ENCODE measurements around the gene ZNF84.
A peak's percentile ranks its signal among the peaks of the same experiment; 100 is the strongest.

Gene ZNF84

DNA sequence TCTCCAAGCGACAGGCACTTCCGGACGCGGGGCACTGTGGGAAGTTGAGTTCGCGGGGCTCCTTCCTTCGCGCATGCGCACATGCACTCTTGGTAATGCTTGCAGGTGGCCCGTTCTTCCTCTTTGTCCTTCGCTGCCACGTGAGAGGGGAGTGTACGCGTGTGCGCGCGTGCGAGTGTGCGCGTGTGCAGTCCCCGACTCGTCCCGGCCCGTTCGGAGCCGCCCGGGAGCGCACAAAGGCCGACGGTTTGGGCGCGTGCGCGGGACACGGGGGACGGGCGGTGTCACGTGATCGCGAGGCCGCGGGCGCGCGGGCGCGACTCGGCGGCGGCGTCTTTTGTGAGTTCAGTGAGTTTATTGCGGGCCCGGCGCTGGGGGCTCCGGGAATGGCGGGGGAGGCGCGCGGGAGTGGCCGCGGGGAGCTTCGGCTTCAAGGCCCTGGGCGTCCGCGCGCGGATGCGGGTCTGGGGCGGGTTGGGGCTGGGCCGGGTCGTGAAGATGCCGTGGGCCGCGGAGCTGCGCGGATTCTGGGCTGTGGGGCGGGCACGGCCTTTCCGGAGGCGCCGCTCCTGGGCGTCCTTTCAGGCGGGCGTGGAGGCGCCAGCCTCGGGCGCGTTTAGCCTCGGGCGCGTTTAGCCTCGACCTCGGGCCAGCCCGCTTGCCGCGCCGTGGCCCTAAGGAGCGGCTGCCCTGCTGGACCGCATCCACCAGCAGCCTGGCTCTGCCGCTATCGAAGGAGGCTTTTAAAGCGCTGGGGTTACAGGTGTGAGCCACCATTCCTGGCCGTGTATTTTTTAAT is at the start of gene ZNF84:
TSS of gene ZNF84 (plus strand) at position 303 of the 799 bp plus-strand sequence. CDS start 3,959 bp downstream, outside the sequence.
- DNase-seq (ENCODE audit: low read depth in 2 of 2): peak; percentile 95 to 97

DNA sequence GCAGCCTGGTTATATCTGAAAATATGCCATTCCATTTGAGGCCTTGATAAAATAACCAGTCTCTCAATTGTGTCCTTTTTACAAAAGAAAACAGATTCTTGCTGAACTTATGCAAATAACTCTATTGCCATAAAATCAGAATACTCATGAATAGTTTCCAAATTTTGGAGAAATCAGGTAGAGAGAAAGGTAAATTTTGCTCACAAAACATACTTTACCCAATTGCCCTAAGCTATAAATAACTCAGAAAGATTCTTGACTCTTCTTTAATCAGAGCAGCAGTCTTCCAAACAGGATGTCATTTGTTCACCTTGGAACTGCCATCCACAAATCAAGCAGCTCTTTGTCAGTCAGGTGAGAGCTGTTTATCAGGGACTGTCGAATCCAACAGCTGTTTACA is 38.6 kb upstream of the ZNF84 start:
- DNase-seq (ENCODE audit: low read depth in 2 of 2): no peak

DNA sequence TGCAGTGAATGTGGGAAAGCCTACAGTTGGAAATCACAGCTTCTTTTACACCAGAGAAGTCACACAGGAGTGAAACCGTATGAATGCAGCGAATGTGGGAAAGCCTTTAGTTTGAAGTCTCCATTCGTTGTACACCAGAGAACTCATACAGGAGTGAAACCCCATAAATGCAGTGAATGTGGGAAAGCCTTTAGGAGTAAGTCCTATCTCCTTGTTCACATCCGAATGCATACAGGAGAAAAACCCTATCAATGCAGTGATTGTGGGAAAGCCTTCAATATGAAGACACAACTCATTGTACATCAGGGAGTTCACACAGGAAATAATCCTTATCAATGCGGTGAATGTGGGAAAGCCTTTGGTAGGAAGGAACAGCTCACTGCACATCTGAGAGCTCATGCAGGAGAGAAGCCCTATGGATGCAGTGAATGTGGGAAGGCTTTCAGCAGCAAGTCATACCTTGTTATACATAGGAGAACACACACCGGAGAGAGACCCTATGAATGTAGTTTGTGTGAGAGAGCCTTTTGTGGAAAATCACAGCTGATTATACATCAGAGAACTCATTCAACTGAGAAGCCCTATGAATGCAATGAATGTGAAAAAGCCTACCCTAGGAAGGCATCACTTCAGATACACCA is 26.5 kb upstream of the ZNF84 start:
- no peak for DNase-seq (ENCODE audit: low read depth in 2 of 2)

DNA sequence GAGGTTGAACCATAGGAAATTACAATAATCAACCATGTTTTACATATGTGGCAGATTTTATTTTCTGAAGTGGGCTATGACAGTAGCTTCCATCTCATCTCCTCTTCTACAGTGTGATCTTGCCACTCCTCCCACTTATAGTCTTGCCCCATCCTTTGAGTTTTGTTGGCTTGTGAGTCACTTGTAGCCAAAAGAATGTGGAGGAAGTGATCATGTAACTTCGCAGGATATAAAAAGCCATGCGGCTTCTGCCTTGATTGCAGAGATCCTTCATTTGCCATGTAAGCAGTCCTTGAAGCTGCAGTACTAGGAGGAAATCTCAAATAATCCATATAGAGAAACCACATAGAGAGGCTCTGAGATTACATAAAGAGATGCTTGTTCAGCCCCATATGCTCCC is 13.7 kb upstream of the ZNF84 start:
- no peak for DNase-seq (ENCODE audit: low read depth in 2 of 2)

DNA sequence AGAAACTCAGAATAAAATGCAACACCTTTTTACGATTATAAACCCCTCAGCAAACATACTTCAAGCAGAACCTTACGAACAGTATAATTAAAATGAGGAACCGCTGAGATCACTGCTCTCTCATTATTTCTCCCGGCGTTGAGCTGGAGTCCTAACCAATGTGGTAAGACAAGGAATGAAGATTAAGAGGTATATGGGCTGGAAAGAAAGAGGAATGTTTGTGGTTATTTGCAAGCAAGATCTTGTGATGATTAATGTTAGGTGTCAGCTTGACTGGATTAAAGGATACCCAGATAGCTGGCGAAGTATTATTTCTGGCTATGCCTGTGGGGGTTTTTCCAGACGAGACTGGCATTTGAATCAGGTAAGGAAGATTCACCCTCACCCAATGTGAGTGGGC is 10.3 kb upstream of the ZNF84 start:
- DNase-seq (ENCODE audit: low read depth in 2 of 2): no peak

DNA sequence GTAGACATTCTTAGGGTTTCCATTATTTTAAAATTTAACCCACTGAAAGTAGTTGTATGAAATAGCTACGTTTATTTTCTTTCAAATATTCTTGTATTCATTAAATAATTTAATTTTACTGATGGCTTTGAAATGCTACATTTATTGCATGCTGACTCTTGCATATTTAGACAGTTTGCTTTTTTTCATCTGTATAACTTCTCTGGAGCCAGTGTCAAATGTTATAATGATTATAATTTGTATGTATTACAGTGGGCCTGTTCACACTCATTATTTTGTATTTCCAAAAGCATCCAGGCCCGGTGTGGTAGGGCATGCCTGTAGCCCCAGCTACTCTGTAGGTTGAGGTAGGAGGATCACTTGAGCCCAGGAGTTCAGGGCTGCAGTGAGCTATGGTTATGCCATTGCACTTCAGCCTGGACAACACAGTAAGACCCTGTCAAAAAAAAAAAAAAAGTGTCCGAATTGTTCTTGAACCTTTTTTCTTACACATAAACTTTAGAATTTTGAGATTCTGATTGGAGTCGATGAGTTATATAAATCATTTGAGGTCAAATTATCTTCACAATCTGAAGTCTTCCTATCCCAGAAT is 905 bp downstream of the ZNF84 start:
- no peak for DNase-seq (ENCODE audit: low read depth in 2 of 2)

DNA sequence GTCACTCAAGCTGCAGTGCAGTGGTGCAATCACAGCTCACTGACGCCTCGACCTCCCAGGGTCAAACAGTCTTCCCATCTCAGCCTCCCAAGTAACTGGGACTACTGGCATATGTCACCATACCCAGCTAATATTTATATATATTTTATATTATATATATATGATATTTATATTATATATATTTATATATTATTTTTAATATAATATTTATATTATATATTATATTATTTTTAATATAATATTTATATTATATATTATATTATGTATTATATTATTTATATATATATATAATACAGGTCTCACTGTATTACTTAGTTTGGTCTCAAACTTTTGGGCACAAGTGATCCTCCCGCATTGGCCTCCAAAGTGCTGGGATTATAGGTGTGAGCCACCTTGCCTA is 9.4 kb downstream of the ZNF84 start:
- DNase-seq (ENCODE audit: low read depth in 2 of 2): no peak

DNA sequence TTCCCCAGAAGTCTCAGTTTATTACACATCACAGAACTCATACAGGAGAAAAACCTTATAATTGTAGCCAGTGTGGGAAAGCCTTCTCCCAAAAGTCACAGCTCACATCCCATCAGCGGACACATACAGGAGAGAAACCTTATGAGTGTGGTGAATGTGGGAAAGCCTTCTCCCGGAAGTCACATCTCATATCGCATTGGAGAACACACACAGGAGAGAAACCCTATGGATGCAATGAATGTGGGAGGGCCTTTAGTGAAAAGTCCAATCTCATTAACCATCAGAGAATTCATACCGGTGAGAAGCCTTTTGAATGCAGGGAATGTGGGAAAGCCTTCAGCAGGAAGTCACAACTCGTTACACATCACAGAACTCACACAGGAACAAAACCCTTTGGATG is 20.1 kb downstream of the ZNF84 start:
- DNase-seq (ENCODE audit: low read depth in 2 of 2): no peak

DNA sequence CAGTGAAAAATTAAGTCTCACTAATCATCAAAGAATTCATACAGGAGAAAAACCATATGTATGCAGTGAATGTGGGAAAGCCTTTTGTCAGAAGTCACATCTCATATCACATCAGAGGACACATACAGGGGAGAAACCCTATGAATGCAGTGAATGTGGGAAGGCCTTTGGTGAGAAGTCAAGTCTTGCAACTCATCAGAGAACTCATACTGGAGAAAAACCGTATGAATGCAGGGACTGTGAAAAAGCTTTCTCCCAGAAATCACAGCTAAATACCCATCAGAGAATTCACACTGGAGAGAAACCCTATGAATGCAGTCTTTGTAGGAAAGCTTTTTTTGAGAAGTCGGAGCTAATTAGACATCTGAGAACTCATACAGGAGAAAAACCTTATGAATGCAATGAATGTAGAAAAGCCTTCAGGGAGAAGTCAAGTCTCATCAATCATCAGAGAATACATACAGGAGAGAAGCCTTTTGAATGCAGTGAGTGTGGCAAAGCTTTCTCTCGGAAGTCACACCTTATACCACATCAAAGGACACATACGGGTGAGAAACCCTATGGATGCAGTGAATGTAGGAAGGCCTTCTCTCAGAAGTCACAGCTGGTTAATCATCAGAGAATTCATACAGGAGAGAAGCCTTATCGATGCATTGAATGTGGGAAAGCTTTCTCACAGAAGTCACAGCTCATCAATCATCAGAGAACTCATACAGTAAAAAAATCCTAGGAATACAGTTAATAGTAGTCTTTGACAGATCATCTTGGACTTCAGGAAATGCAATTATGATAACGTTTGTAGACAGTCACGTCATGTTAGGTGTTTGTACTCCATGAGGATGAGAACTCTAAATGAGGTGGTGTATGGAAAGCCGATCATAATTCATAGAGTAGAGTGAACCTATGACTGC is 21.1 kb downstream of the ZNF84 start:
- DNase-seq (ENCODE audit: low read depth in 2 of 2): no peak

DNA sequence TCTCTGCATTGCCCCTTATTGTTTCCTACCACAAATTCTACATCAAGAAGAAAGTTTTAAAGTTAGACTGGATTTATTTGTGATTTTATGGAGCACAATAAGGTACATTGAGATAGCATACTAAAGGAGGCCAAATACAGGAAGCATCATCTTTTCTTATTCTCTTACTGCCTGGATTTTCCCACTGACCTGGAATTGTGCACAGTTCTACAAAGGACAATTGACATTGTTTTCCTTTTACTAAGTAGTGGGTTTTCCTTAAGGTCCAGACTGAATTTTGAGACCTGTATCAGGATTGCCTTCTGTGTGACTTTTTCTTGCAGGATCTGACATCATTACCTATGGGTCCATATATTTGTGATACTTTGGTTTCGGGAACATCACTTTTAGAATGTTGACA is 24.6 kb downstream of the ZNF84 start:
- DNase-seq (ENCODE audit: low read depth in 2 of 2): no peak

DNA sequence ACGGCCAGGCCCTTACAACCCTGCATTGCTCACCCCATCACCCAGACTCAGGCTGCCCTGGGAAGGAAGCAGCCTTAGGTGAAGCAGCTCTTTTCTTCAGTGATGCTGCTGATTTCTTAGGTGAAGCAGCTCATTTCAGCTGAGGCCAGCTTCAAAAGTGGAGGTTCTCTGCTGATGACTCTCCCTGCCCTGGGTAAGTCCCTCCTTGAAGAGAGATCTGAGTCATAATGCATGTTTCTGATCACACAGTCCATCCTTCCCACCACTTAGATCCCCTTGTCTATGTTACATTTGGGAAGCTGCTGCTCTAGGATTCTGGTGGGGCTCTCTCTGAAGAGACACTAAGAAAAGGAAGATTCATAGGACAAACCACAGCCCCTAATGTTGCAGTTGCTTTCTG is 26.2 kb downstream of the ZNF84 start:
- DNase-seq (ENCODE audit: low read depth in 2 of 2): no peak

DNA sequence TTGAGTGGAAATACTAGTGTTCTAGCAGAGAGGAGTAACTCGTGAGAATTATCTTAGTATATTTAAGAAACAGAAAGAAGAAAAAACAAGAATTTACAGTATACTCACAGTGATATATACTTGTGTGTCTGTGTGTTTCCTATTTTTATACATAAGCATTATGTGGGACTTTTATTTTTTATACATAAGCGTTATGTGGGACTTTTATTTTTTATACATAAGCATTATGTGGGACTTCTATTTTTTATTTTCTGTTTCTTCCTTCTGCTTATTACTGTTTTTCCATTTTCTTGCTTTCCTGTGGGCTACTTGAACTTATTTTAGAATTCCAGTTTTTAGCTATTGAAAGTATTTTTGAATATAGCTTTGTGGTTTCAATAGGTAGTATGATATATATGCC is 36.5 kb downstream of the ZNF84 start:
- no peak for DNase-seq (ENCODE audit: low read depth in 2 of 2)

DNA sequence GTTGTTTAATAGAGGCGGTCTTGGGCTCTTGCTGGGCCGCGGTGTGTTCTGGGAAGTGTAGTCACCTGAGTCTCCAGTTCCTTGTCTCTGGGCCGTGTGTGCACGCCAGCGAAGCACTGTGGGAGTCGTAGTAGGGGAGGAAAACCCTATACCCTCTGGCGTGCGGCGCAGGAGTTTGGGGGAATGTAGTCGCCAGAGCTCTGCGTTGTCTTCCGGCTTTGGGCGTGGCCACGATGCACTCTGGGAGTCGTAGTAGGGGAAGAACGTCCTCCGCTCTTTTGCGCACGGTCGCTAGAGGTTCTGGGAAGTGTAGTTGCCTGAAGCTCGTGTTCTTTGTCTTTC is 42.7 kb downstream of the ZNF84 start:
- DNase-seq (ENCODE audit: low read depth in 2 of 2): peak; percentile 95 to 96

DNA sequence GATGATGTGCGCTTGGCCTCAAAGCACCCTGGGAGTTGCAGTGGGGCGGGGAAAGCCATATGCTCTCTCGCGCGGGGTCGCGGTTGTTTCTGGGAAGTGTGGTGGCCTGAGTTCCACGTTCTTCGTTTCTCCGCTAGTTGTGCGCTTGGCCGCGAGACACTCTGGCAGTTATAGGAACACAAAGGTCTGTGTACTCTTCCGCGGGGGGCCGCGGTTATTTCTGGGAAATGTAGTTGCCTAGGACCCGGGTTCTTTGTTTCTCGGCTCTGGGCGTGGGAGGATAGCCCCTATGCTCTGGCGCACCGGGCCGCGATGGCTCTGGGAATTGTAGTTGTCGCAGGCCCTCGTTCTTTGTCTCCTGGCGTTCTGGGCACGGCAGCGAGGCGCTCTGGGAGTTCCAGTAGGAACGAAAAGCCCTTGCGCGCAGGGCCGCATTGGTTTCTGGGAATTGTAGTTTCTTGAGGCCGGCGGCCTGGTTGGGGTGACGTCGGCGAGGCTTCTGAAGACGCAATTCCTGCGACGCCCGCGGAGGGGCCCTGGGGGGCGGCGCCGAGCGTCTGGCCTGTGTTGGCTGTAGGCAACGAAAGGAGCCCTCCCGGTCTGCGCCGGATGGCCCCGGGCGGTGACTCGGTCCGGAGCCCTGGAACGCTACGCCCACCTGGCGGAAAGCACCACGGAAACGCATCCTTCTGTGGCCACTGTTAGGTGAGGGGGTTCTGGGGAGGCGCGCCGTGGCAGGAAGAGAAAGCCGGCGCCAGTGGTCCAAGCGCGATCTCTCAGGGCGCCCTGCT is 43.3 kb downstream of the ZNF84 start, which contains the start of gene ZNF140:
TSS of gene ZNF140 (plus strand) at position 556 of the 791 bp plus-strand sequence. CDS start 398 bp downstream, outside the sequence.
- DNase-seq (ENCODE audit: low read depth in 2 of 2): peak; percentile 92 to 94

DNA sequence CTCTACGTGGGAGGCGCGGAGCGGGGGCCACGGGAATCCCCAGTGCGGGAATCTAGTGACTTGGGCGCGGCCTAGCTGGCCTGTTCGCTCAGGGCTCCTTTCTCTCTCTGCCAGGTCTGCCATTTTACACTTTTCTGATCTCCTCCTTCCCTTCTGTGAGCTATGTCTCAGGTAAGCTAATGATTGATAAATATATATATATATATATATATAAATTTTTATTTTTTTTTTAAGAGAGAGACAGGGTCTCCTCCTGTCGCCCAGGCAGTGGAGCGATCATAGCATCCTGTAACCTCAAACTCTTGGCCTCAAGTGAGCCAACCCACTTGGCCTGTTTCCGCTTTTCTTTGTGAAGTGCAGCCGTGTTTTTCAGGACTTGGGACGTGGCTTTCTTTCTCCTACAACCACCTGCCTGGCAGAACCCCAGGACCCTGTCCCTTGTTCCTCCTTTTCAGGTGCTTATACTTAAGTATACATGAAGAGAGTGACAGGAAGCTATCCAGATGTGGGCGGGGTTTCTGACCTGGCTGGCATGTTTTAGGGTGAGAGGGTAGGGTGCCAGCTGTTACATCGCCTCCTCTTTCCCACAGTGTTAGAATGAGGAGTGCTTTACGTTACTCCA is 44.0 kb downstream of the ZNF84 start:
- DNase-seq (ENCODE audit: low read depth in 2 of 2): no peak

DNA sequence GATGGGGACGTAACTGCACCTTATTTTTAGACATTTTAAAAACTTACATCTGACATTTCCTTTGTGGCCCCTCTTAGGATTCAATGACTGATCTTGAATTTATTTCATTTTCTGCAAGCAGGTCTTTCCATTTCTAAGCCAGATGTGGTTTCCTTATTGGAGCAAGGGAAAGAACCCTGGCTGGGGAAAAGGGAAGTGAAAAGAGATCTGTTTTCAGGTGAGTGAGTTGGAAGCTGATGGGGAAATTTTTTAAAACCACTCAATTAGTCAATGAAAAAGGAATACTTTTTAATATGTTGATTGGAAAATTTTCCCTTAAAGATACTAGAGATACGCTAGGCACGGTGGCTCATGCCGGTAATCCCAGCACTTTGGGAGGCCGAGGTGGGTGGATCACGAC is 46.0 kb downstream of the ZNF84 start:
- no peak for DNase-seq (ENCODE audit: low read depth in 2 of 2)

DNA sequence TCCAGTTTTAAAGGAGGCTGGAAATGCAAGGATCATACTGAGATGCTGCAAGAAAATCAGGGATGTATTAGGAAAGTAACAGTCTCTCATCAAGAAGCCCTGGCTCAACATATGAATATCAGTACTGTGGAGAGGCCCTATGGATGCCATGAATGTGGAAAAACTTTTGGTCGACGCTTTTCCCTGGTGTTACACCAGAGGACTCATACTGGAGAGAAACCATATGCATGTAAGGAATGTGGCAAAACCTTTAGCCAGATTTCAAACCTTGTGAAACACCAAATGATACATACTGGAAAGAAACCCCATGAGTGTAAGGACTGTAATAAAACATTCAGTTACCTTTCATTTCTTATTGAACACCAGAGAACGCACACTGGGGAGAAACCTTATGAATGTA is 68.3 kb downstream of the ZNF84 start:
- no peak for DNase-seq (ENCODE audit: low read depth in 2 of 2)

DNA sequence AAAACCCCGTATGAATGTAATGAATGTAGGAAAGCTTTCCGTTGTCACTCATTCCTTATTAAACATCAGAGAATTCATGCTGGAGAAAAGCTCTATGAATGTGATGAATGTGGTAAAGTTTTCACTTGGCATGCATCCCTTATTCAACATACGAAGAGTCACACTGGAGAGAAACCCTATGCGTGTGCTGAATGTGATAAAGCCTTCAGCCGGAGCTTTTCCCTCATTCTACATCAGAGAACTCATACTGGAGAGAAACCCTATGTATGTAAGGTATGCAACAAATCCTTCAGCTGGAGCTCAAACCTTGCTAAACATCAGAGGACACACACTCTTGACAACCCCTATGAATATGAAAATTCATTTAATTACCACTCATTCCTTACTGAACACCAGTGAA is 68.9 kb downstream of the ZNF84 start:
- no peak for DNase-seq (ENCODE audit: low read depth in 2 of 2)

DNA sequence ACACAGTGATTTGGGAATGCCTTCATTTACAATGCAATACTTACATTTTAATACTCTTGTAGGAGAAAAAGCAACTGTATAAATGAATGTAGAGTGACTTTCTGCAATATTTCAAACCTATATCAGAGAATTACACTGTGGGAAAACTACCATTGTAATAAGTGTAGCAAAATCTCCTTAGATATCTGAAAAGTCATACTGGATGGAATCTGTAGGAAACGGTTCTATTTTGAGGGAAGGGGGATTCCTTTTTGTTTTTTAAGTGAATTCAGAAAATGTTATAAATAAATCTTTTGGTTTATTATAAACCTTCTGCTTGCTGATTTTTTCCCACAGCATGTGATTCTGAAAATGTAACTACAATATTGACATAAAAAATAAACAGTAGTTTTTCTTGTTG is 69.8 kb downstream of the ZNF84 start:
- DNase-seq (ENCODE audit: low read depth in 2 of 2): no peak

DNA sequence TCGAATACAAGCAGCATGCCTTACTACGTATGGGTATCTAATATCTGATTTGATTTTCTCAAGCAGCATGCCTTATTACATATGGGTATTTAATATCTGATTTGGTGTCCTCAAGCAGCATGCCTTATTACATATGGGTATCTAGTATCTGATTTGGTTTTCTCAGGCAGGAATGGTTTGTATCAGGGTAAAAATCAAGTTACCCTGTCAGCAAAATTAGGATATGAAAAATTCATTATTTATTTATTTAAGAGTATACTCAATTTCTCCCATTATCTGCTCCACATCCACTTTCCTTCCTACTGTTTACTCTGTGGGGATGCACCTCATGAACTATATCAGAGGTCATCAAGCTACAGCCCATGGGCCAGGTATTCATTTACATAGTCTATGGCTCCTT is 70.8 kb downstream of the ZNF84 start:
- DNase-seq (ENCODE audit: low read depth in 2 of 2): no peak

Measured in stimulated activated CD4-positive, alpha-beta T cell treated with anti-CD3 and anti-CD28 coated beads, Interleukin-15, amount 100 ng/mL, for 48 hours (primary cell).